Adipocyte (in vitro differentiated cells): Measurements from ENCODE around the gene OR51A2.
"Not testable (repeated sequence)": the region's sequence is repeated elsewhere in the genome, so short reads cannot be mapped to it uniquely, and the experiment has no call there.

Experiments used
- DNase-seq: peaks from one replicate; pipeline ENCODE4 v3.0.0-alpha.2; 2015; ENCODE audit warnings: low read depth
- H3K27me3 ChIP-seq: replicated peaks from 2 replicates; pipeline ENCODE4 v1.7.0; 2013; ENCODE audit warnings: mild to moderate bottlenecking, low read length, moderate library complexity; ENCODE audit not compliant: control insufficient read depth, insufficient read depth
- H3K36me3 ChIP-seq: 2 replicates; pipeline ENCODE4 v1.7.0; 2013; ENCODE audit warnings: low read length, mild to moderate bottlenecking, moderate library complexity; ENCODE audit not compliant: control insufficient read depth, insufficient read depth, severe bottlenecking
- H3K4me1 ChIP-seq: 2 replicates; pipeline ENCODE4 v1.7.0; 2013; ENCODE audit warnings: mild to moderate bottlenecking, low read length, moderate library complexity; ENCODE audit not compliant: control insufficient read depth, insufficient read depth
- H3K4me3 ChIP-seq: 2 replicates; pipeline ENCODE4 v1.7.0; 2013; ENCODE audit warnings: mild to moderate bottlenecking, low read length, moderate library complexity
- H3K9ac ChIP-seq: 2 replicates; pipeline ENCODE4 v1.7.0; 2013; ENCODE audit warnings: mild to moderate bottlenecking, low read length, moderate library complexity
- H3K9me3 ChIP-seq: 2 replicates; pipeline ENCODE4 v1.7.0; 2013; ENCODE audit warnings: mild to moderate bottlenecking, low read length, moderate library complexity; ENCODE audit not compliant: control insufficient read depth

Gene OR51A2, protein sequence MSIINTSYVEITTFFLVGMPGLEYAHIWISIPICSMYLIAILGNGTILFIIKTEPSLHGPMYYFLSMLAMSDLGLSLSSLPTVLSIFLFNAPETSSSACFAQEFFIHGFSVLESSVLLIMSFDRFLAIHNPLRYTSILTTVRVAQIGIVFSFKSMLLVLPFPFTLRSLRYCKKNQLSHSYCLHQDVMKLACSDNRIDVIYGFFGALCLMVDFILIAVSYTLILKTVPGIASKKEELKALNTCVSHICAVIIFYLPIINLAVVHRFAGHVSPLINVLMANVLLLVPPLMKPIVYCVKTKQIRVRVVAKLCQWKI

GRCh38 chr11:4955613-4956012 lies at the start of gene OR51A2:
Gene OR51A2, minus strand, starts transcription at chr11:4955713. Its CDS starts 0 bp downstream, at chr11:4955713.
- H3K9me3 ChIP-seq, H3K27me3 ChIP-seq, H3K9ac ChIP-seq, H3K4me1 ChIP-seq, H3K36me3 ChIP-seq, DNase-seq, H3K4me3 ChIP-seq: not testable (repeated sequence)

- H3K36me3 ChIP-seq = no peaks in the 10 kb centered on the region
- H3K27me3 ChIP-seq = peaks cover 23% of the 10 kb centered on the region
- no peaks in the 10 kb centered on the region for H3K4me1 ChIP-seq
- H3K9ac ChIP-seq = no peak overlapping the region
- H3K9me3 ChIP-seq = no peaks in the 10 kb centered on the region
- DNase-seq = peak; percentile 76
- H3K4me3 ChIP-seq = no peak overlapping the region
These were observed 49.1 kb upstream of the OR51A2 start for GRCh38 chr11:5004424-5005274.

DNA sequence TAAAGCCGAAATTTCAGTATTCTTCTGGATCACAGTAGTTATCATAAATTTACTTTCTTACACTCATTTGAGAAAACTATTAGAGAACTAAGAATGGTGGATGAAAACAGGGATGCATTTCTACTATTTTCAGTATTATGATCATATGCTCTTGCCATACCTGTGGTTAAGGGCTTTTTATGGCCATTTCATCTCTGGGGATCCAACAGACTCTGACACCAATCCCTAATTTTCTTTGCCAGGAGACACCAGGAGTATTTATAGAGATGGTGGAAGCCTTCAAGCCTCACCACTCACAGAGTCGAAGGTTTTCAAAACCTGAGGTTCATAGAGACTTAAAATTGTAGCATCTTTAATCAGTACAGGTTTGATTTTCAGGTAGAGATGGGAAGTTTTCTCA lies 39.0 kb upstream of the OR51A2 start, which contains the start of gene OR51L1:
Gene OR51L1 (plus strand): TSS at position 301 of the 400 bp plus-strand sequence. CDS start 4,132 bp downstream, outside the sequence.
- Histone ChIP-seq H3K4me1 (no peaks in the 10 kb centered on the region), H3K9me3 (no peaks in the 10 kb centered on the region), H3K4me3 (no peak within 1 kb of the TSS), H3K36me3 (no peaks in the 10 kb centered on the region), H3K27me3 (peaks cover 4% of the 10 kb centered on the region), H3K9ac (no peak within 1 kb of the TSS)
- no peak for DNase-seq

- no peak overlapping the region for H3K9ac ChIP-seq
- H3K27me3 ChIP-seq = no peaks in the 10 kb centered on the region
- H3K36me3 ChIP-seq = no peaks in the 10 kb centered on the region
- no peaks in the 10 kb centered on the region for H3K9me3 ChIP-seq
- no peak for DNase-seq
- no peak overlapping the region for H3K4me3 ChIP-seq
- H3K4me1 ChIP-seq = no peaks in the 10 kb centered on the region
These were observed 35.5 kb upstream of the OR51A2 start for GRCh38 chr11:4991060-4991459.

- Histone ChIP-seq H3K9ac (no peak overlapping the region), H3K4me1 (no peaks in the 10 kb centered on the region), H3K27me3 (peaks cover 6% of the 10 kb centered on the region), H3K9me3 (no peaks in the 10 kb centered on the region), H3K36me3 (no peaks in the 10 kb centered on the region), H3K4me3 (no peak overlapping the region)
- no peak for DNase-seq
These were observed 28.3 kb upstream of the OR51A2 start for GRCh38 chr11:4983841-4984240.

GRCh38 chr11:4982678-4983077 lies 27.2 kb upstream of the OR51A2 start:
- Histone ChIP-seq H3K4me3 (no peak overlapping the region), H3K27me3 (peaks cover 6% of the 10 kb centered on the region), H3K9ac (no peak overlapping the region), H3K36me3 (no peaks in the 10 kb centered on the region), H3K4me1 (no peaks in the 10 kb centered on the region), H3K9me3 (peaks cover 4% of the 10 kb centered on the region)
- DNase-seq = no peak

DNA sequence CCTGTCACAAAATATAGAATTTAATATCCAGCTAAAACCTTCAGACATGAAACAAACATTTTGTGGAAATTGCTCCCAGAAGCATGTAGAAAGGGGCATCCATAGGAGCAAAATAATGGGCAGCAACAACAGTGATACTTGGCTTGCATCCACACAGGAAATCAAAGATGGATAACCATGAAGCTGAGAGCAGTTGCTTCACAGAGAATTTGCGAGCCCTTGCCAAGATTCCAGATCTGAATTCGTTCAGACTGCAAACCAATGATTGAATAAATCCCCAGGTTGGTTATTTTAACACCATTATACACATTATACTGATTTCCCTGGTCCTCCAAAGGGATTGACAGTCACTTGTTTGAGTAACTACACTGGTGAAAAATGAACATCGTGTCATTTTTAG lies 23.5 kb upstream of the OR51A2 start:
- Histone ChIP-seq H3K36me3 (no peaks in the 10 kb centered on the region), H3K4me1 (no peaks in the 10 kb centered on the region), H3K4me3 (no peak overlapping the region), H3K9ac (no peak overlapping the region), H3K27me3 (peaks cover 6% of the 10 kb centered on the region), H3K9me3 (peaks cover 7% of the 10 kb centered on the region)
- DNase-seq = no peak

- Histone ChIP-seq H3K36me3 (no peaks in the 10 kb centered on the region), H3K4me1 (no peaks in the 10 kb centered on the region), H3K27me3 (peaks cover 6% of the 10 kb centered on the region), H3K9ac (no peak overlapping the region), H3K9me3 (peaks cover 7% of the 10 kb centered on the region), H3K4me3 (no peak overlapping the region)
- no peak for DNase-seq
These were observed 19.9 kb upstream of the OR51A2 start for GRCh38 chr11:4975436-4975835.

DNA sequence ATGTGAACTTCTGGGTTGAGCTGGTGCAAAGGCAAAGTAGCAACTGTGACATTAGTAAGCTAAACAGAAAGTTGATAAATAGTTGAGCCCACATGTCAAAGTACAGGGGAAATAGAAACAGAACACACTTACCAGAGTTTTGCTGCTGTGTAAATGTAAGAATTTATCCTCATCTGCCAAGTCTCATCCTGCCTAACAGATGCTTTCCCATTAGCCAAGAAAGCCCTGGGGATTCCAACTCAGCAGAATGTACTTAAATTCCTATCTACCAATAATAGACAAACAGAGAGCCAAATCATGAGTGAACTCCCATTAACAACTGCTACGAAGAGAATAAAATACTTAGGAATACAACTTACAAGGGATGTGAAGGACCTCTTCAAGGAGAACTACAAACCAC lies 7.3 kb upstream of the OR51A2 start:
- no peak for DNase-seq
- H3K4me1 ChIP-seq = no peaks in the 10 kb centered on the region

GRCh38 chr11:4960877-4961276 lies 5.4 kb upstream of the OR51A2 start:
- DNase-seq = no peak
- no peaks in the 10 kb centered on the region for H3K4me1 ChIP-seq
- no peak overlapping the region for H3K9ac ChIP-seq
- no peaks in the 10 kb centered on the region for H3K36me3 ChIP-seq
- H3K27me3 ChIP-seq = no peaks in the 10 kb centered on the region
- peaks cover 6% of the 10 kb centered on the region for H3K9me3 ChIP-seq
- no peak overlapping the region for H3K4me3 ChIP-seq

More for the DNA sequence above, 7.3 kb upstream of the OR51A2 start:
- Histone ChIP-seq H3K36me3 (no peaks in the 10 kb centered on the region), H3K9ac (no peak overlapping the region), H3K4me3 (no peak overlapping the region), H3K9me3 (peaks cover 6% of the 10 kb centered on the region), H3K27me3 (no peaks in the 10 kb centered on the region)

DNA sequence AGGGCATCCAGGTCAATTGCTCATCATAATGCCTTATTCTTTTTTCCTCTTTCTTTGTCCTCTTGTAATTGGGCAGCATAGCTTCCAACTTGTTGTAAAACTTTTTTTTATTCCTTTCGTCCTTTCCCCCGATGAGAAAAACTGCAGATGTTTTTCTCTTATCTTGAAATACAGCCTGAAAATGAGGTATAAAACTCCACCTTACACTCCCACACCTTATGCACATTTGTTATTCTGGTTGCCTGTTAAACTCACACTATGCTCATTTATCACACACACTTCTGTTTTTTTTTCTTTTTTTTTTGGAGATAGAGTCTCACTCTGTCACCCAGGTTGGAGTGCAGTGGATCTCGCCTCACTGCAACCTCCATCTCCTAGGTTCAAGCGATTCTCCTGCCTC lies 1.9 kb upstream of the OR51A2 start:
- DNase-seq = no peak
- Histone ChIP-seq H3K4me1 (no peaks in the 10 kb centered on the region), H3K27me3 (no peaks in the 10 kb centered on the region), H3K36me3 (no peaks in the 10 kb centered on the region), H3K9ac (no peak overlapping the region), H3K4me3 (no peak overlapping the region), H3K9me3 (no peaks in the 10 kb centered on the region)
